Stimulated activated CD8-positive, alpha-beta memory T cell treated with anti-CD3 and anti-CD28 coated beads, Interleukin-7, amount 100 ng/mL, for 4 hours (primary cell): ENCODE results near the gene PIGZ.

Source experiments
- DNase-seq, 2 donors: peaks; one replicate each; pipeline ENCODE4 v3.0.0-alpha.2; 2020; ENCODE audit warnings: low read depth in 2 of 2

PIGZ gene

GRCh38 chr3:196979545-196979944 lies 10.9 kb upstream of the PIGZ start:
- no peak for DNase-seq

- DNase-seq: no peak
Observed at GRCh38 chr3:196976941-196977340, 8.3 kb upstream of the PIGZ start.

GRCh38 chr3:196975349-196975748 lies 6.7 kb upstream of the PIGZ start:
- DNase-seq: no peak

- no peak for DNase-seq
Observed at GRCh38 chr3:196974661-196975060, 6.0 kb upstream of the PIGZ start.

- DNase-seq: no peak
Observed at GRCh38 chr3:196971094-196971698, 2.6 kb upstream of the PIGZ start.

- DNase-seq: no peak
Observed at GRCh38 chr3:196970547-196971093, 2.0 kb upstream of the PIGZ start.

- peak; percentile 11 to 60 for DNase-seq
Observed at GRCh38 chr3:196969660-196970546, 1.3 kb upstream of the PIGZ start.

- DNase-seq: peak in 1 of 2 donors; percentile 25
Observed at GRCh38 chr3:196969134-196969659, 564 bp upstream of the PIGZ start.

GRCh38 chr3:196967412-196968232 lies 1.0 kb downstream of the PIGZ start:
- DNase-seq: no peak

GRCh38 chr3:196966526-196967401 lies 1.9 kb downstream of the PIGZ start:
- no peak for DNase-seq

GRCh38 chr3:196965804-196966173 lies 2.8 kb downstream of the PIGZ start:
- no peak for DNase-seq

- DNase-seq: no peak
Observed at GRCh38 chr3:196965112-196965803, 3.4 kb downstream of the PIGZ start.

- DNase-seq: no peak
Observed at GRCh38 chr3:196963631-196963953, 5.0 kb downstream of the PIGZ start.

- no peak for DNase-seq
Observed at GRCh38 chr3:196962930-196963630, 5.6 kb downstream of the PIGZ start.

GRCh38 chr3:196962108-196962929 lies 6.3 kb downstream of the PIGZ start:
- no peak for DNase-seq

GRCh38 chr3:196954832-196955231 lies 13.8 kb downstream of the PIGZ start:
- DNase-seq: no peak

- DNase-seq: no peak
Observed at GRCh38 chr3:196951371-196951770, 17.3 kb downstream of the PIGZ start.

- no peak for DNase-seq
Observed at GRCh38 chr3:196949750-196950149, 18.9 kb downstream of the PIGZ start.

GRCh38 chr3:196949285-196949619 lies 19.4 kb downstream of the PIGZ start:
- no peak for DNase-seq
